Sciatic nerve (tissue), 2 donors: ENCODE data around the gene VPS25. TPM values are rescaled to one million over a fixed set of nuclear protein-coding genes. Genes with fewer than 3 reads are reported as not detected.

Experiments
- ATAC-seq: fragments of 200-7000 bp; cut with Tn5 transposase; one replicate; pipeline ENCODE4 v1.9.1; 2020; ENCODE audit warnings: mild to moderate bottlenecking, moderate library complexity
- DNase-seq: peaks from one replicate; pipeline ENCODE4 v3.0.0-alpha.2; 2020; ENCODE audit warnings: low spot score
- intact Hi-C: fragments of 100-400 bp; cut with DNase I; formaldehyde crosslinking; loops from one replicate; pipeline ENCODE4 v1.14.2; 2022
- microRNA-seq: library from miRNA; unstranded; fragments of <30 nt; microRNA quantifications from one replicate; pipeline ENCODE4 v1.2.0, GENCODE V29; 2020
- total RNA-seq: library from RNA; stranded (reverse); fragmentation: NEBNext Ultra II Directional; extraction: Animal tissue kit (Norgen Biotek cat#: 25700); gene quantifications from one replicate; pipeline ENCODE4 v1.2.1, GENCODE V29; 2021
- donor health status: DM: no; HTN: no; CAD: no.
- donor health status: DM: no; HTN: no; CAD: no.

The VPS25 gene
- total RNA-seq, 1 donor from 2014 or later = 24.8 TPM

DNA sequence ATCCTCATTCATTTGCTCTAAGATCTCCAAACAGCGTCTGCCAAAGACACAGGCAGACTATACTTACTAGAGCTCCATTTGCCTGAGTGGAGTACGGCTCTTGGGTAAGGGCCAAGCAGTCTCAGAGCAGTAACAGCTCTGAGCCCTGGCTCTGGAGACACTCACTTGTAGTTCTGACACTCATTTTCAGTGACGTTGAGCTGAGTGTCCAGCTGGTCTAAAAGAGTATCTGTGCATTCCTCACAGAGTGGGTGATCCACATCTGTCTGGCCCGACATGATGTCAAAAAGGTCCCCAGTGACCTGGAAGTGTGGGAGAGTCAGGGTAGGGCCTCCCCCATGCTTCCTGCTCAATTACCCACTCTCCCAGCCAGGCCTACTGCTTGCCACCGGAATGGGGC, 45.1 kb downstream of the VPS25 start:
- ATAC-seq (no peak), DNase-seq (no peak)
- intact Hi-C loops = no loop called here

DNA sequence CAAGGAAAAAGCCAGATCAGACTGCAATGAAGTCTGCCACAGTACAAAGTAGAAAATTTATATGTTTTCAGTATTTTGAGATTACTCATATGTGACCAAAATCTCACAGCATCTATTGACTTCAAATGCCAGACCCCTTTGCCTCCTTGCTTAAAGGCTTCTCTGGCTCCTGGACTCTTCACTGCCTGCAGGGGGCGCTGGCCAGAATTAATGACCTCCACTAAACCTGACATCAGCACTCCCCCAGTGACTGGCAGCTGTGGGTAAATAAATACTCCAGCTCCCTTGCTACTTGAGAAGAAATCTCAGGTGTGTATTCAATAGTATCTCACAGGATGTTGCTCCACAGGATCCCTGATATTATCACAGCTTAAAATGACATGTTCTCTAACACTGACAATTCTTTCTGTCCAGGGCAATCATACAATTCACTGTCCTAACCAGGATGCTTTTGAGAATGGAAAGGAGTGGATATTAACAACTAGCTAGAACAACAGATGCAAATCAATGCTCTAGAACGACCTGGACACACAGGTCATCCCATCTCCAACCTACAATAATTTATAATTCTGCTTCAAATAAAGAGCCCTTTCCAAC, 46.8 kb downstream of the VPS25 start:
- DNase-seq (no peak), ATAC-seq (no peak)
- intact Hi-C loops = no loop called here

DNA sequence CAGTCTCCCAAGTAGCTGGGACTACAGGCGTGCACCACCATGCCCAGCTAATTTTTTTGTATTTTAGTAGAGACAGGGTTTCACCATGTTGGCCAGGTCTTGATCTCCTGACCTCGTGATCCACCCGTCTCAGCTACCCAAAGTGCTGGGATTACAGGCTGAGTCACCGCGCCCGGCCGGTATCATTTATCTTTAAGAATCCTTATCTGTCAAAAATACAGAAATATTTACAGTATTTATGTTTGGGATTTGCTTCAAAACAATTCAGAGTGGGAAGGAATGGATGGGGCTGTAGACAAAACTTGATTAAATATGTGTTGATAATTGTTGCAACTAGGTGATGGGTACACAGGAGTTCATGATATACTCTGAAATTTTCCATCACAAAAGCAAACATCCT, 47.9 kb downstream of the VPS25 start:
- DNase-seq = no peak

DNA sequence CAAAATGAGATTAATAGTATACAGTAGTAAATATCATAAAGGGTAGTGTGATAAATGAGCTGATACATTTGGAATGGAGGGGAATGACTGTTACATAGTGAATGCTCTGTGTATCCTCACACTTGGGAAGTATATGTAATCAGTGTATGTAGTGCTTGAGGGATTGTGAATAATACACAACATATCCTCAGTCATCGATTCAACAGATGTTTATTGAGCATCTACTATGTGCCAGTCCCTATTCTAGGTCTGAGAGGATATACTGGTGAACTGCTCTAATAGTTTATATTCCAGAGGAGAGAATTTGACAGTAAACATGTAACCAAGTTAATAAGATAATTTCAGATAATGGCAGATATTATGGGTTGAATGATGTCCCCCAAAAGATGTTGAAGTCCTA, 54.2 kb downstream of the VPS25 start:
- no peak for ATAC-seq
- intact Hi-C loops = no loop called here
- no peak for DNase-seq

More for the DNA sequence above, 47.9 kb downstream of the VPS25 start:
- intact Hi-C loops = no loop called here
- no peak for ATAC-seq

Small RNAs within 50 kb of the gene (microRNA-seq; reads per million reads assigned to microRNA genes)
- gene MIR6781 = not detected

Other genes with a start within 250 kb of the VPS25 start
- gene NAGLU, start 237.2 kb upstream of the VPS25 start, total RNA-seq = 28.8 TPM
- gene HSD17B1, start 220.5 kb upstream of the VPS25 start, total RNA-seq = 2.4 TPM
- gene COASY, start 211.3 kb upstream of the VPS25 start, total RNA-seq = 45.2 TPM
- gene MLX, start 206.3 kb upstream of the VPS25 start, total RNA-seq = 26.6 TPM
- 5.9 TPM for gene PSMC3IP, start 195.7 kb upstream of the VPS25 start, total RNA-seq
- 47.1 TPM for gene RETREG3, start 164.1 kb upstream of the VPS25 start, total RNA-seq
- 23.4 TPM for gene TUBG1, start 163.8 kb upstream of the VPS25 start, total RNA-seq
- 46.8 TPM for gene TUBG2, start 114.2 kb upstream of the VPS25 start, total RNA-seq
- 40.3 TPM for gene PLEKHH3, start 96.5 kb upstream of the VPS25 start, total RNA-seq
- 3.5 TPM for gene CCR10, start 91.6 kb upstream of the VPS25 start, total RNA-seq
- 12.9 TPM for gene CNTNAP1, start 90.9 kb upstream of the VPS25 start, total RNA-seq
- gene EZH1, start 28.4 kb upstream of the VPS25 start, total RNA-seq = 105 TPM
- 67.5 TPM for gene RAMP2, start 12.2 kb upstream of the VPS25 start, total RNA-seq
- gene WNK4, start 7.2 kb downstream of the VPS25 start, total RNA-seq = 1.4 TPM
- gene COA3, start 25.3 kb downstream of the VPS25 start, total RNA-seq = 36.1 TPM
- 1.1 TPM for gene CNTD1, start 25.4 kb downstream of the VPS25 start, total RNA-seq
- gene BECN1, start 50.8 kb downstream of the VPS25 start, total RNA-seq = 80.9 TPM
- gene PSME3, start 59.9 kb downstream of the VPS25 start, total RNA-seq = 54.5 TPM
- 1.6 TPM for gene AOC2, start 71.1 kb downstream of the VPS25 start, total RNA-seq
- 61.7 TPM for gene AOC3, start 77.8 kb downstream of the VPS25 start, total RNA-seq
- not detected for gene G6PC1, start 127.3 kb downstream of the VPS25 start, total RNA-seq
- 40.7 TPM for gene AARSD1, start 191.0 kb downstream of the VPS25 start, total RNA-seq
- gene PTGES3L, start 206.6 kb downstream of the VPS25 start, total RNA-seq = 0.40 TPM
- gene RUNDC1, start 207.1 kb downstream of the VPS25 start, total RNA-seq = 12.4 TPM
- gene RPL27, start 225.0 kb downstream of the VPS25 start, total RNA-seq = 743 TPM
- 28.1 TPM for gene IFI35, start 233.3 kb downstream of the VPS25 start, total RNA-seq
- gene VAT1, start 248.9 kb downstream of the VPS25 start, total RNA-seq = 288 TPM